PC-9 (cell line): Measurements from ENCODE around the gene RNF20.

Source experiments
- CTCF ChIP-seq: fragments of 200-600 bp; sonication (generic); conservative IDR thresholded peaks from 2 replicates; pipeline ENCODE4 v1.6.1; 2017; ENCODE audit warnings: mixed run types, antibody characterized with exemption, mild to moderate bottlenecking, moderate library complexity
- EZH2 ChIP-seq: fragments of 200-600 bp; sonication (generic); IDR thresholded peaks from 2 replicates; pipeline ENCODE4 v1.8.0; 2017; ENCODE audit warnings: antibody characterized with exemption, low read depth

DNA sequence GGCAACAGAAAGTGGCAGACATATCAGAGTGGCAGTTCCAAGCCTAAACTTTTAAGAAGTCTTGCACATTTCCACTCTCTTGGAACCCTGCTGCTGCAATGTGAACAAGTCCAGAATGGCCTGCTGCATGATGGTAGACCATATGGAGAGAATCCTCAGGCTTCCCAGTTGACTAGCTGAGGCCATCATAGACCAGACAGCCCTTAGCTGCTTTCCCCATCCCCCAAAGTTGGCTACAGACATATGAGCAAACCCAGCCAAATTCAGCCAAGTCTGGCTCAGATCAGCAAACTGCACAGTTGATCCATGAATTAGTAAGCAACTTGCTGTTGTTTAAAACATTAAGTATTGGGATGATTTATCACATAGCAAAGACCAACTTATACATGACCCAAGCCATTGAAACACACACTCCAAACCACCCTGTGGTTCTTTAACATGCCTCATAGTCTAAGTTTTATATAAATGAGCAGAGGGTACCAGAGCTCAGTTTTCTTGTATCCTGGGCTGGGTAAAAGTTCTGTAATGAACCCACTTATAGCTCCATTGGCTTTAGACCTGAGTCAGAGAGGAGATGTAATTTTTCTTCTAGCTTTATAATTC, 41.2 kb downstream of the RNF20 start:
- TF ChIP-seq EZH2, result no peak
- no peak for TF ChIP-seq CTCF
